ENCODE data around the gene TBC1D7.

The TBC1D7 gene

DNA sequence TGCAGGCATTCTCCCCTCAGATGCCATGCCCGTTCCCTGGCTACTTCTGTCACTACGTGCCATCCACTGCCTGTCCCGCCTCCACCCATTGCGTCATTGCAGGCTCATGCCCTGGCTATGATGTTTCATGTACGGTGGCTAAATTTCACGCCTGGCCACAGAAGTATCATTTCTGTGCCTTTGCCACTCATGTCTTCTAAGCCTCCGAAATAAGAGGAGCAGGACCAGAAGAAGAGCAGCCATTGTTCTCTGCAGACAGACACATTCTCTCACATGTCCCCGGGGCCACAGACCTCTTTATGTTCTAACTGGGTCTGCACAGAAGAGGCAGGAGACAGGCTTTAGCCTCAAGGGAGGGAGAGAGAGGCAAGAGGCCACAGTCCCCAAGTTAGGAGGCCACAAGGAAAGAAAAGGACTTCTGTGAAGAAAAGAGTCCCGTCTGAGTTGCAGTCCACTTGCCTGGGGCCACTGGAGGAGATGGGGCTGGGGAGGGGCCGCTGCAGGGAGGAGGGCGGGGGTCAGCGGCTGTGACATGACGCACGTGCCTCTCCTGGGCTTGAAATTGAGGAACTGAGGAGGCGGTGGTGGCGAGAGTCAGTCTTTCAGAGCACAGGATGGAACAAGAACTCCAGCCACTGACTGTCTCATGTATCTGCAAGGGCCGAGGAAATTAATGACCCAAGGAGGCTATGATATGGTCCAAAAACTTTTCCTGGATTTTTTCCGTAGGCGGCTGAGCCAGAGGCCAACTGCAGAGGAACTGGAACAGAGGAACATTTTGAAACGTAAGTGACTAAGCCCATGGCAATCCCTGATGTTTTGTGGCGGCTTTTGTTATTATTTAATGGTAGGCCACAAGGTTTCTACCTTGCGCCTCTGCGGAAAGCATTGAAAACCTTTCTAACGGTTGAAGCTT lies 55.9 kb downstream of the TBC1D7 start:
- H3K9me3 ChIP-seq, result no peaks in the 10 kb centered on the region
- H3K27me3 ChIP-seq, result no peaks in the 10 kb centered on the region
- peak overlapping the region; percentile 92 for H3K27ac ChIP-seq
- TF ChIP-seq, protein P1, sequence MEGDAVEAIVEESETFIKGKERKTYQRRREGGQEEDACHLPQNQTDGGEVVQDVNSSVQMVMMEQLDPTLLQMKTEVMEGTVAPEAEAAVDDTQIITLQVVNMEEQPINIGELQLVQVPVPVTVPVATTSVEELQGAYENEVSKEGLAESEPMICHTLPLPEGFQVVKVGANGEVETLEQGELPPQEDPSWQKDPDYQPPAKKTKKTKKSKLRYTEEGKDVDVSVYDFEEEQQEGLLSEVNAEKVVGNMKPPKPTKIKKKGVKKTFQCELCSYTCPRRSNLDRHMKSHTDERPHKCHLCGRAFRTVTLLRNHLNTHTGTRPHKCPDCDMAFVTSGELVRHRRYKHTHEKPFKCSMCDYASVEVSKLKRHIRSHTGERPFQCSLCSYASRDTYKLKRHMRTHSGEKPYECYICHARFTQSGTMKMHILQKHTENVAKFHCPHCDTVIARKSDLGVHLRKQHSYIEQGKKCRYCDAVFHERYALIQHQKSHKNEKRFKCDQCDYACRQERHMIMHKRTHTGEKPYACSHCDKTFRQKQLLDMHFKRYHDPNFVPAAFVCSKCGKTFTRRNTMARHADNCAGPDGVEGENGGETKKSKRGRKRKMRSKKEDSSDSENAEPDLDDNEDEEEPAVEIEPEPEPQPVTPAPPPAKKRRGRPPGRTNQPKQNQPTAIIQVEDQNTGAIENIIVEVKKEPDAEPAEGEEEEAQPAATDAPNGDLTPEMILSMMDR (IDR thresholded peaks at IDR 0.05), result peak; percentile 64
- peaks cover 3% of the 10 kb centered on the region for H3K36me3 ChIP-seq
- H3K4me1 ChIP-seq (ENCODE audit: control insufficient read depth in 1 of 2, insufficient read depth in 1 of 2, low read depth in 1 of 2, low read length in 1 of 2), result peaks cover 63 to 69% of the 10 kb centered on the region in 2 experiments
- peak overlapping the region; percentile 75 to 76 for H3K4me3 ChIP-seq (ENCODE audit: low read depth in 1 of 2, low read length in 1 of 2)

DNA sequence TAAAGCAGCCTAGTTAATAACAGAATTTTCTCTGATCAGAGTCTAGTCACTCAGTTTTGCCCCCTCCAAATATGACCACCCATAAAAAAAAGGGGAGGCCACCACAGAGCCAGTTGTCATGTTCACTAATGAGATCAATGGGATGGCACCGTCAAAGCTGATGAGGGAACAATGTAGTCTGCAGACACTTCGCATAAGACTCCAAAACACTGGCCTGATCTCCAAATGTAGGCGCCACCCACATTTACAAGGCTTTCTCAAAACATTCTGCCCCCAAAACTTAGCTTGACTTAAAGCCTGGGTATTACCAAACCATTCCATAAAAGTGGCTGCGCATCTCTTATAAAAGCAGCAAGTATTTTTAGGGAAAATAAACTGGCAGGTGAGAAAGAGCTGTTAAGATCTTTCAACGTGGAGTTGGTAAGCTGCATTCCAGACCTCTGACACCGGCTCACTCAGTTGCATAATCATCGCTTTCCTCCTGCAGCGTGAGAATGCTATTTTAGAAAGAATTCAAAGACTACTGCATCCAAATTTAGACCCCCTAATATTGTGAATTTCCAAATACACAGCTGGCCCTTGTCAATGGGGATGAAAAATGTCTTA lies 59.3 kb downstream of the TBC1D7 start:
- H3K9me3 ChIP-seq, result no peaks in the 10 kb centered on the region
- H3K27me3 ChIP-seq, result no peaks in the 10 kb centered on the region
- H3K4me1 ChIP-seq (ENCODE audit: control insufficient read depth in 1 of 2, insufficient read depth in 1 of 2, low read depth in 1 of 2, low read length in 1 of 2), result peaks cover 33 to 52% of the 10 kb centered on the region in 2 experiments
- H3K27ac ChIP-seq, result peak overlapping the region; percentile 35
- H3K4me3 ChIP-seq (ENCODE audit: low read depth in 1 of 2, low read length in 1 of 2), result no peak overlapping the region
- TF ChIP-seq, protein P1 (IDR thresholded peaks at IDR 0.05), result no peak
- H3K36me3 ChIP-seq, result no peaks in the 10 kb centered on the region

DNA sequence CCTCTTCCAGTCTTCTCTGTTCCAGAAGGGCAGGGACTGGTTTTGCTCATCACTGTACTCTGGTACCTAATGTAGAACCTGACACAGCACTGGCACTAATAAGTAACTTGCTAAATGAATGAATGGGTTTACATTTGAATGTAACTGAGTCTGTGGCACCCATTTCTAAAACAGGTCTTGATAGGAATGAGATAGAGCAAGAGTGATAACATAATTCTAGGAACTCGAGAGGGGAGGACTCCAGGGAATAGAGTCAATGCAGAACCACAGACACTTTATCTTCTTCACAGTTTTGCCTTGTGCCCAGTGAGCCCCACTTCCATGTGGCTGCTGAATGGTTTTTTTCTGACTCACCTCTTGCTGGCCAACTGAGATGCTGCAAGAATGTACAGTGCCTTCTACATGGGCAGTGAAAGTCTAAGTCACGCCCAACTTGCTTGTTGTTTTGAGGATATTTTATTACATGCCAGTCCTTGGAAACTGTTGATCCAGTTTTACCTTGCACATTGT lies 61.1 kb downstream of the TBC1D7 start:
- H3K4me1 ChIP-seq (ENCODE audit: control insufficient read depth in 1 of 2, insufficient read depth in 1 of 2, low read depth in 1 of 2, low read length in 1 of 2), result peaks cover 30 to 48% of the 10 kb centered on the region in 2 experiments
- H3K4me3 ChIP-seq (ENCODE audit: low read depth in 1 of 2, low read length in 1 of 2), result no peak overlapping the region
- H3K27me3 ChIP-seq, result no peaks in the 10 kb centered on the region
- H3K9me3 ChIP-seq, result no peaks in the 10 kb centered on the region
- peak overlapping the region; percentile 38 for H3K27ac ChIP-seq
- no peaks in the 10 kb centered on the region for H3K36me3 ChIP-seq
- TF ChIP-seq, protein P1 (IDR thresholded peaks at IDR 0.05), result no peak

DNA sequence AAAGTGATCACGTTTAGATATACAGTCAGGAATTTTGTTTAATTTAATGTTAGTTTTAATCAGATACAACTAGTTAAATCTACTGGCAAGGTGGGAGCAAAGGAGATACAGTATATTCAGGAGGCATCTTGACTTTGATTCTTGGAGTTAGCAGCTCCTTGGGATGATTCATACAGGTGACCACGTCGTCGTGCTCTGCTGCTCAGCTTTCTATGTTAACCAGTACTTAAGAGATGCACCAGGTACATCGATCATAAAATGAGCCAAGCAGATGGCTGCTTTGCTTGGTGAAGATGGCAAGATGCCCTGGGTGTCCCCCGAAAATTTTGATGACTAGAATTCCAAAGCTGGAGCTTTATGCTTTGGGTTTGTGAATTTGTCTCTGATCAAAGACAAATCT lies 64.7 kb downstream of the TBC1D7 start:
- no peaks in the 10 kb centered on the region for H3K27me3 ChIP-seq
- no peaks in the 10 kb centered on the region for H3K36me3 ChIP-seq
- no peak overlapping the region for H3K4me3 ChIP-seq (ENCODE audit: low read depth in 1 of 2, low read length in 1 of 2)
- peak overlapping the region; percentile 23 for H3K27ac ChIP-seq
- H3K4me1 ChIP-seq (ENCODE audit: control insufficient read depth in 1 of 2, insufficient read depth in 1 of 2, low read depth in 1 of 2, low read length in 1 of 2), result peaks cover 37 to 49% of the 10 kb centered on the region in 2 experiments
- H3K9me3 ChIP-seq, result no peaks in the 10 kb centered on the region
- TF ChIP-seq, protein P1 (IDR thresholded peaks at IDR 0.05), result no peak

DNA sequence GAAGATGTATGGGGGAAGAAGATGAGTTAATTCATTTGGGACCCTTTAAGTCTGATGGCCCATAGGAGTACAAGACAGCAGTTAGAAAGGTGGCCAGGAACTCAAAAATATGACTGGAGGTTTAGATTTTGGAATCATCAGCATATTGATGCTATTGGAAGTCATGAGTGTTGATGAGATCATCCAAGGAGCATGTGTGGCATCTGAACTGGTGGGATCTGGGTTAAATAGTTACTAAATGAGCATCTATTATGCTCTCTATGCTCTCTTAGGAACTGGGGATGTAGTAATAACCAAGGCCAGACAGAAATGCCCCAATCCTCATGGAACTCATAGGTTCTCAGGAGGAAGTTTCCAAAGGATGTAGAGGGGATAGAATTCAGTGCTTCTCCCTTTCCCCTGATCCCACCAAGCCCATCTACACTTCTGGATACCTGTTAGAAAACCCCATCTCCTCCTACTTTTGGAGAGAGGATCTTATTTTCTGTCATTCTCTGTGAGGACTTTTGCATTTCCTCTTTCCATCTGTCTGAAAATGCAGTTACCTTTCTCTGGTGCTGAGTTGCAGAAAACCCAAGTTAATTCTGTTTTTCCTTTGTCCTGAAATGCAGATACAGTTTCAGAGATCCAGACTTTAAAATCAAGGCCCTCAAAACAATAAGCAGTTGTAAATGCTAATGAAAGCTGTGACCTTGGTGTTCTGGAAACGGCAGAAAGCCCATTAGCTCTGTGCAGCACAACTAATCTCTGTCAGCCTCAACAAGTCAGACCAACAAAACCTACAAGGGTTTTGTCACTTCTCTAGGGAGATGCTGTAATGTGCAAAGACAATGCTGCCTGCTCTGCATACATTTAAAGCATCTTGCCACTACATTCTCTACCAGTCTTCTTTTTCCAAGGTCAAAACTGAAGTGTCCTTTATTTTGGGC lies 65.8 kb downstream of the TBC1D7 start:
- Histone ChIP-seq H3K27me3 (no peaks in the 10 kb centered on the region), H3K9me3 (no peaks in the 10 kb centered on the region), H3K4me3 (ENCODE audit: low read depth in 1 of 2, low read length in 1 of 2) (peak overlapping the region in 1 of 2 experiments; percentile 39), H3K4me1 (ENCODE audit: control insufficient read depth in 1 of 2, insufficient read depth in 1 of 2, low read depth in 1 of 2, low read length in 1 of 2) (peaks cover 37 to 48% of the 10 kb centered on the region in 2 experiments), H3K36me3 (no peaks in the 10 kb centered on the region), H3K27ac (peak overlapping the region; percentile 88)
- TF ChIP-seq, protein P1 (IDR thresholded peaks at IDR 0.05), result no peak
